IPS-11a (cell line): ENCODE results near the gene ACYP2.
"Not testable (repeated sequence)": the region's sequence is repeated elsewhere in the genome, so short reads cannot be mapped to it uniquely, and the experiment has no call there.

Experiments
- H3K4me3 ChIP-seq: one replicate; pipeline ENCODE4 v1.5.1; 2013; ENCODE audit warnings: low read depth, low read length, control low read depth

Gene ACYP2

DNA sequence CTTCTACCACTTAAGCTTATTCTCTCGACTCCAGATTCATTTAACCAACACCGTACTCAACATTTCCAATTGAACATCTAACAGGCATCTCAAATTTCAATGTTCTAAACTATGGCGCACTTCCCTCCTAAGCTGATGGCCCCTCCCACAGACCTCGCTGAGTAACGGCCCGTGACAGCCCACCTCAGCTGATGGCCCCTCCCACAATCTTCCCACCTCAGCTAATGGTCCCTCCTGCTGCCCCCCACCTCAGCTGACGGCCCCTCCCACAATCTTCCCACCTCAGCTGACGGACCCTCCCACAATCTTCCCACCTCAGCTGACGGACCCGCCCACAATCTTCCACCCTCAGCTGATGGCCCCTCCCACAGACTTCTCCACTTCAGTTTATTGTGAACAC is 197.7 kb downstream of the ACYP2 start:
- H3K4me3 ChIP-seq, result no peak overlapping the region

DNA sequence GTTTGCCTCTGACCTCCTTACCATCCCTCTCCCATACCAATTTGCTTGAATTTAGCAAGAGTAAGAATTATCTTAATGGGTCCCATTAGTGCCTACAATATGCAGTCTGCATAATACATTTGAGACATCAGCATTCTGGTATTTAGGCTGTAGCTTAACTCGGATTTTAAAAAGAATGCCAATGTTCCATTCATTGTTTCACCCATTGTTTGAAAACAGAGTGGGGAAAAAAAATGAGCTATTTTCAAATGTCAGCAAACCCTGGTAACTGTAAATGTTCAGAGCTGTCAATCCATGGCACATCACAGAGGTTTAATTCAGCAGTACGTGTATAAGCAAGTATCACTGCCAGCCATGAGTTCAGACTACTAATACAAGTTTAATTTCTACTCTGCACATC is 202.6 kb downstream of the ACYP2 start:
- H3K4me3 ChIP-seq, result no peak overlapping the region

DNA sequence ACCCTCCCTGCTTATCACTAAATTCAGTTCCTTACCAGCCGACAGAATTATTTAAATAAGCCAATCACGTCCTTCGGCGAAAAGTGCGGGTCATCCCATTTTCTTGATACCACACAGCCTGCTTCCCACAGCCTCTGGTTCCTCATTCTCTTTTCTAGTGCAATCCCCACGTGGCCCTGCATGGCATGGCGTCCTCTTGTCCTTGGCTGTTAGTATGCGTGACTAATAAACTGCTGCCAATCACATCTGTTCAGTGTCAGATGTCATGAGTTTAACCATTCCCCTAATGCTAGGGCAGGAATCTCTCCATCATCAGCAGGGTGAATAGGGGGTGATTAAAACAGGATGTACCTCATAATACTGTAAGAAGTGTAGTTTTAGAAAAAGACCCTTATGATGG is 203.4 kb downstream of the ACYP2 start:
- H3K4me3 ChIP-seq, result no peak overlapping the region

DNA sequence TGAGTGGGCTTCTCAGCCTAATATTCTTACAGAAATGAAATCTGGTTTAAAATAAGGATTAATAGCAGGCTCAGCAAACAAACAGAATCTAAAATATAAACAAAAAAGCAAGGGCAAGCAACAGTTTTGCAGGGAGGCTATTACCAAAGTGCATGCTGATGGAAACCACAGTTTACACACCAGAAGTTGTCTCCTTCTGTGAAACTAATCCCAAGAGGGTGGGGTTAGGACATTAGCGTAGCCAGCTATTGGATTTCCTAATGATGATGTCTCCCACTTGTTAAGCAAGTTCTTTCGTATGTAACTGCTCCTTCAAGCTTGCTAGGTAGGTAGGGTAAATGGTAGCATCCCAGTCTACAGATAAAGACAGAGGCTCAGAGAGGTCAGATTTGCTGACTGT is 205.6 kb downstream of the ACYP2 start:
- H3K4me3 ChIP-seq, result no peak overlapping the region

- H3K4me3 ChIP-seq, result not testable (repeated sequence)
Observed at GRCh38 chr2:54324517-54324916, 209.1 kb downstream of the ACYP2 start.

DNA sequence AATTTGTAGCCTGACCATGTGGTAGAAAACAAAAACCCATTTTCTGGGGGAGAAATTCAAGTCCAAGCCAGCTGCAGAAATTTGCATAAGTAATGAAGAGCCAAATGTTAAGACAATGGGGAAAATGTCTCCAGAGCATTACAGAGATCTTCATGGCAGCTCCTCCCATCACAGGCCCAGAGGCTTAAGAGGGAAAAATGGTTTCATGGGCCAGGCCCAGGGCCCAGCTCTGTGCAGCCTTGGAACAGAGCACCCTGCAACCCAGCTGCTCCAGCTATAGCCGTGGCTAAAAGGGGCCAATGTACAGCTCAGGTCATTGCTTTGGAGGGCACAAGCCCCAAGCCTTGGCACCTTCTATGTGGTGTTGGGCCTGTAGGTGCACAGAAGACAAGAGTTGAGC is 209.7 kb downstream of the ACYP2 start:
- H3K4me3 ChIP-seq, result no peak overlapping the region

- no peak overlapping the region for H3K4me3 ChIP-seq
Observed at GRCh38 chr2:54329482-54330161, 214.2 kb downstream of the ACYP2 start.

- peak overlapping the region; percentile 40 for H3K4me3 ChIP-seq
Observed at GRCh38 chr2:54330162-54330925, 214.9 kb downstream of the ACYP2 start.

- peak overlapping the region; percentile 40 for H3K4me3 ChIP-seq
Observed at GRCh38 chr2:54330926-54331835, 215.8 kb downstream of the ACYP2 start.

DNA sequence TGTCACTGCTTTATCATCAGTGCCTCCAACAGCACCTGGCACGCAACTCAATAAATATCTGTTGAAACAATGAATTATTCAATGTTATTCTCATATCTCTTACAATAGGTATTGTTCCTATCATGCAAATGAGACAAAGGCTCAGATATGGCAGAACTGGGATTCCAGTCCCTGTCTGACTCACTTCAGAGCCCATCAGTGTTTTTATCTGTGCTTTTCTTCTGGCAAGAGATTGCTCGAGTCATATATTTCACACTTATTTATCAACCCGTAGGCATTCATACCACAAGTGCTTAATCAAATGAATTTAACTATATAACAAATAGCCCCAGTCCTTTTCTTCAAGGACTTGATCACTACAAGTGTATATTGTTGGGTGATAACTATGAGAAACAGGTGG is 217.0 kb downstream of the ACYP2 start:
- no peak overlapping the region for H3K4me3 ChIP-seq

- H3K4me3 ChIP-seq, result no peak overlapping the region
Observed at GRCh38 chr2:54336136-54336976, 220.9 kb downstream of the ACYP2 start.

DNA sequence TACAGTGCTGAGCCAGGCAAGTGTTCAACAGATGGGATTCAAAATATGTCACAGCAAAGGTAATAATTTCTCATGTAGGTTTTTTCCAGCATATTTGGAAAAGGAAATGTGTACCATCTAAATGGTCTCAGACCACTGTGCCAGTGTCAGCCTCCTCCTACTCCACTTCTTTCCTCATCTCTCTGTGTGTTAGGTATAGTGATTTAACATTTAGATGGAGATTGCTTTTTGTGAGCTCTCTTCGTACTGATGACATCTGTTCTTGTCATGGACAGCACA is 221.5 kb downstream of the ACYP2 start:
- H3K4me3 ChIP-seq, result no peak overlapping the region

- no peak overlapping the region for H3K4me3 ChIP-seq
Observed at GRCh38 chr2:54341656-54342055, 226.2 kb downstream of the ACYP2 start.

- no peak overlapping the region for H3K4me3 ChIP-seq
Observed at GRCh38 chr2:54342603-54343002, 227.2 kb downstream of the ACYP2 start.

- H3K4me3 ChIP-seq, result no peak overlapping the region
Observed at GRCh38 chr2:54347622-54348021, 232.2 kb downstream of the ACYP2 start.

GRCh38 chr2:54348646-54349045 is 233.2 kb downstream of the ACYP2 start:
- no peak overlapping the region for H3K4me3 ChIP-seq

GRCh38 chr2:54350426-54350825 is 235.0 kb downstream of the ACYP2 start:
- no peak overlapping the region for H3K4me3 ChIP-seq

- no peak overlapping the region for H3K4me3 ChIP-seq
Observed at GRCh38 chr2:54353216-54353615, 237.8 kb downstream of the ACYP2 start.
